SK-N-SH (cell line): Measurements from ENCODE around the gene DPAGT1. TPM values are rescaled to one million over a fixed set of nuclear protein-coding genes. Genes with fewer than 3 reads are reported as not detected.
A peak's percentile ranks its signal among the peaks of the same experiment; 100 is the strongest.

ENCODE experiments used
- CTCF ChIA-PET: fragments of 300-600, 350-600 bp; formaldehyde crosslinking; extraction: SDS; loops from one replicate; lab custom pipeline; 2021; lab: Yijun Ruan, JAX
- POLR2A ChIA-PET: fragments of 350-600 bp; sonication (Branson Sonifier 250); formaldehyde crosslinking; extraction: SDS; loops from one replicate; lab custom pipeline; 2020; ENCODE audit warnings: antibody characterized with exemption, inconsistent platforms; lab: Yijun Ruan, JAX
- DNase-seq: peaks from one replicate; pipeline ENCODE4 v3.0.0; 2012
- H2AFZ ChIP-seq: fragments of 200-600 bp; sonication (generic); 2 replicates; pipeline ENCODE4 v1.8.1; 2016; ENCODE audit warnings: antibody characterized with exemption, mild to moderate bottlenecking, low read depth
- H3F3A ChIP-seq: fragments of 200-600 bp; sonication (generic); replicated peaks from 2 replicates; pipeline ENCODE3; 2016; ENCODE audit warnings: antibody characterized with exemption, mild to moderate bottlenecking; ENCODE audit not compliant: insufficient read depth
- H3K27ac ChIP-seq, 2 experiments: fragments of 200-500 bp in 1 of 2; fragments of 200-600 bp in 1 of 2; sonication (Bioruptor generic) in 1 of 2; sonication (generic), shearing (Covaris generic) in 1 of 2; 2 replicates each; pipeline versions ENCODE4 v1.5.1 to v1.6.1; 2014 to 2016; ENCODE audit warnings: low read depth in 2 of 2, inconsistent platforms in 1 of 2, low read length in 1 of 2, mild to moderate bottlenecking in 1 of 2, mixed read lengths in 1 of 2
- H3K27me3 ChIP-seq: fragments of 200-600 bp; sonication (generic), shearing (Covaris generic); 2 replicates; pipeline ENCODE4 v1.6.1; 2016; ENCODE audit warnings: mixed run types; ENCODE audit not compliant: insufficient read depth
- H3K36me3 ChIP-seq, 2 experiments: fragments of 200-500 bp in 1 of 2; fragments of 200-600 bp in 1 of 2; sonication (Bioruptor generic) in 1 of 2; sonication (generic) in 1 of 2; replicated peaks in 1 of 2; 2 replicates each; pipeline versions ENCODE3 to v1.5.1; 2014 to 2016; ENCODE audit warnings: low read length in 1 of 2, mild to moderate bottlenecking in 1 of 2; ENCODE audit not compliant: insufficient read depth in 2 of 2, control insufficient read depth in 1 of 2
- H3K4me1 ChIP-seq, 2 experiments: fragments of 200-500 bp in 1 of 2; fragments of 200-600 bp in 1 of 2; sonication (Bioruptor generic) in 1 of 2; sonication (generic), shearing (Covaris generic) in 1 of 2; 2 replicates each; pipeline versions ENCODE4 v1.5.1 to v1.6.1; 2014 to 2016; ENCODE audit warnings: low read depth in 1 of 2, low read length in 1 of 2, mixed run types in 1 of 2; ENCODE audit not compliant: insufficient read depth in 2 of 2, control insufficient read depth in 1 of 2
- H3K4me2 ChIP-seq: fragments of 200-600 bp; sonication (generic), shearing (Covaris generic); 2 replicates; pipeline ENCODE4 v1.6.1; 2017; ENCODE audit warnings: mixed run types
- H3K4me3 ChIP-seq, 2 experiments: fragments of 200-500 bp in 1 of 2; fragments of 200-600 bp in 1 of 2; sonication (Bioruptor generic) in 1 of 2; sonication (generic), shearing (Covaris generic) in 1 of 2; 2 replicates each; pipeline versions ENCODE4 v1.5.1 to v1.8.1; 2014 to 2016; ENCODE audit warnings: low read depth in 2 of 2, inconsistent platforms in 1 of 2, low read length in 1 of 2, mild to moderate bottlenecking in 1 of 2, mixed read lengths in 1 of 2, moderate library complexity in 1 of 2
- H3K79me2 ChIP-seq: fragments of 200-600 bp; sonication (generic); 2 replicates; pipeline ENCODE4 v1.8.1; 2017; ENCODE audit warnings: mild to moderate bottlenecking; ENCODE audit not compliant: insufficient read depth
- H3K9ac ChIP-seq: fragments of 200-600 bp; sonication (generic); 2 replicates; pipeline ENCODE4 v1.6.1; 2017; ENCODE audit warnings: mixed run types
- H3K9me2 ChIP-seq: fragments of 200-600 bp; sonication (generic); 2 replicates; pipeline ENCODE4 v1.6.1; 2017; ENCODE audit warnings: mixed run types
- H3K9me3 ChIP-seq: fragments of 200-600 bp; sonication (generic); 2 replicates; pipeline ENCODE4 v1.6.1; 2017; ENCODE audit warnings: mixed run types, mild to moderate bottlenecking, moderate library complexity
- H4K20me1 ChIP-seq: fragments of 200-600 bp; sonication (generic); 2 replicates; pipeline ENCODE4 v1.6.1; 2017; ENCODE audit warnings: mild to moderate bottlenecking, mixed run types; ENCODE audit not compliant: insufficient read depth
- CTCF ChIP-seq: fragments of 200-600 bp; sonication (generic); IDR thresholded peaks from 2 replicates; pipeline ENCODE4 v1.6.1; 2017; ENCODE audit warnings: antibody characterized with exemption, mild to moderate bottlenecking, moderate library complexity
- FOXJ3 ChIP-seq: sonication (generic); formaldehyde crosslinking; IDR thresholded peaks from 2 replicates; pipeline ENCODE4 v1.5.1; 2020; ENCODE audit warnings: mild to moderate bottlenecking, missing genetic modification reagents
- IRF3 ChIP-seq: fragments of 150-350 bp; IDR thresholded peaks from 2 replicates; pipeline ENCODE4 v1.6.1; 2016; ENCODE audit warnings: mild to moderate bottlenecking, low read depth, low read length
- JUND ChIP-seq: IDR thresholded peaks from 2 replicates; pipeline ENCODE4 v1.4.0; 2012
- MXI1 ChIP-seq: IDR thresholded peaks from 2 replicates; pipeline ENCODE4 v1.6.1; 2012; ENCODE audit warnings: mild to moderate bottlenecking, low read depth, low read length, improper control_type of control experiment
- NRF1 ChIP-seq: IDR thresholded peaks from 2 replicates; pipeline ENCODE4 v1.6.1; 2012; ENCODE audit warnings: low read depth, mild to moderate bottlenecking, low read length
- PBX3 ChIP-seq: IDR thresholded peaks from 2 replicates; pipeline ENCODE4; 2012
- POLR2AphosphoS5 ChIP-seq: IDR thresholded peaks from 2 replicates; pipeline ENCODE4 v1.6.1; 2012; ENCODE audit warnings: low read depth, low read length
- RAD21 ChIP-seq: IDR thresholded peaks from 2 replicates; pipeline ENCODE4 v1.6.1; 2012; ENCODE audit warnings: mild to moderate bottlenecking, low read length
- RXRA ChIP-seq: IDR thresholded peaks from 2 replicates; pipeline ENCODE4 v1.4.0; 2012; ENCODE audit warnings: low read depth, mild to moderate bottlenecking, borderline replicate concordance
- TAF1 ChIP-seq: IDR thresholded peaks from 2 replicates; pipeline ENCODE4 v1.6.1; 2012; ENCODE audit warnings: low read depth, mild to moderate bottlenecking, low read length, moderate library complexity, borderline replicate concordance
- TCF12 ChIP-seq: IDR thresholded peaks from 2 replicates; pipeline ENCODE4 v1.4.0; 2012
- WGBS: methylation state at CpG from one replicate; pipeline ENCODE4 v1.1.6; 2017; ENCODE audit warnings: low lambda C conversion rate; 5-methylcytosine and 5-hydroxymethylcytosine counted together
- polyA plus RNA-seq, 3 experiments: library from polyadenylated mRNA; depleted of rRNA; stranded (reverse); fragments of >200 nt; gene quantifications; 2 replicates each; pipeline ENCODE4 v1.2.3, GENCODE V29; 2012

DPAGT1 gene
- polyA plus RNA-seq, 1 of the 3 experiments (the other 2 are of a cell fraction), result 99.5 TPM

- Histone ChIP-seq H3K4me1 (peaks cover 12 to 21% of the 10 kb centered on the region in 2 experiments; a peak in 2 of 4 replicates), H3K9me3 (no peaks in the 10 kb centered on the region), H3K9ac (peak overlapping the region; percentile 91), H3K4me3 (peak overlapping the region; percentile 82 to 90), H3K4me2 (peak overlapping the region; percentile 94), H4K20me1 (no peaks in the 10 kb centered on the region), H3K27me3 (no peaks in the 10 kb centered on the region), H3F3A (peaks cover 11% of the 10 kb centered on the region), H3K9me2 (no peaks in the 10 kb centered on the region), H3K27ac (peak overlapping the region; percentile 77 to 84; a peak in 2 of 4 replicates), H2AFZ (no peak overlapping the region), H3K79me2 (peaks cover 33% of the 10 kb centered on the region)
- peak; percentile 64 for DNase-seq
- POLR2A ChIA-PET, result interaction anchor here (0.7 to 3.8 kb wide), 10 partner anchors 10 to 56 kb away, joined by 3 to 21 read pairs (median 8); partner anchors contain the start of genes DPAGT1, HMBS, RPS25 and TRAPPC4
- CTCF ChIA-PET, result interaction anchor here (0.9 to 2.1 kb wide), 14 partner anchors 8 to 284 kb away, joined by 3 to 8 read pairs (median 4); partner anchors contain the start of genes SLC37A4 and VPS11
- TF ChIP-seq CTCF (peak; percentile 46), RAD21 (peak; percentile 48), MXI1 (peak; percentile 50; the same call in 1 of the 2 replicates), RXRA (no peak)
- TF ChIP-seq, all 33 proteins: peak for 3
- peaks cover 32 to 44% of the 10 kb centered on the region in 2 experiments for H3K36me3 ChIP-seq
- 41% methylated on average over 6 of the region's 6 CpGs for WGBS
Measured at GRCh38 chr11:119055901-119056300, 45.8 kb downstream of the DPAGT1 start.

- peaks cover 33% of the 10 kb centered on the region for H3K79me2 ChIP-seq
- TF ChIP-seq TCF12 (no peak), NRF1 (no peak), JUND (no peak)
- TF ChIP-seq, all 33 proteins: peak for 0
- POLR2A ChIA-PET, result interaction anchor here (0.6 to 3.8 kb wide), 3 partner anchors 8 to 31 kb away, joined by 3 to 21 read pairs (median 12); partner anchors contain the start of genes HMBS and VPS11
- peaks cover 37 to 53% of the 10 kb centered on the region in 2 experiments for H3K36me3 ChIP-seq
- DNase-seq, result no peak
- no peak overlapping the region for H3K4me2 ChIP-seq
- peaks cover 12 to 21% of the 10 kb centered on the region in 2 experiments; a peak in 2 of 4 replicates for H3K4me1 ChIP-seq
- H3K9ac ChIP-seq, result no peak overlapping the region
- H3K4me3 ChIP-seq, result no peak overlapping the region
- no peaks in the 10 kb centered on the region for H4K20me1 ChIP-seq
- H3K9me3 ChIP-seq, result no peaks in the 10 kb centered on the region
- CTCF ChIA-PET, result interaction anchor here (0.5 to 2.1 kb wide), 3 partner anchors 9 to 286 kb away, joined by 3 to 8 read pairs (median 4); no protein-coding TSS in a partner anchor
- WGBS, result 100% methylated on average over 2 of the region's 10 CpGs
- no peaks in the 10 kb centered on the region for H3K27me3 ChIP-seq
- H3K27ac ChIP-seq, result no peak overlapping the region
- H2AFZ ChIP-seq, result no peak overlapping the region
- H3K9me2 ChIP-seq, result no peaks in the 10 kb centered on the region
- H3F3A ChIP-seq, result peaks cover 8% of the 10 kb centered on the region
Measured at GRCh38 chr11:119054418-119054817, 47.2 kb downstream of the DPAGT1 start.

- Histone ChIP-seq H3K4me1 (peaks cover 8 to 14% of the 10 kb centered on the region in 2 experiments; a peak in 1 of 4 replicates), H3K27ac (no peak overlapping the region), H3K4me3 (no peak overlapping the region), H3K9me2 (no peaks in the 10 kb centered on the region), H3K9me3 (no peaks in the 10 kb centered on the region), H3K36me3 (peaks cover 39 to 75% of the 10 kb centered on the region in 2 experiments), H3K4me2 (no peak overlapping the region), H3F3A (no peaks in the 10 kb centered on the region), H4K20me1 (no peaks in the 10 kb centered on the region), H3K9ac (no peak overlapping the region), H2AFZ (no peak overlapping the region), H3K79me2 (peaks cover 27% of the 10 kb centered on the region), H3K27me3 (no peaks in the 10 kb centered on the region)
- WGBS, result 97% methylated on average over 20 of the region's 23 CpGs
- CTCF ChIA-PET, result interaction anchor here (1.4 kb wide), 1 partner anchor 22 kb away, joined by 5 read pairs; no protein-coding TSS in a partner anchor
- POLR2A ChIA-PET, result interaction anchor here (1.2 kb wide), 1 partner anchor 10 kb away, joined by 4 read pairs; no protein-coding TSS in a partner anchor
- no peak for DNase-seq
- TF ChIP-seq PBX3 (no peak), TAF1 (no peak), FOXJ3 (no peak), NRF1 (no peak), POLR2AphosphoS5 (no peak), IRF3 (no peak)
- TF ChIP-seq, all 33 proteins: peak for 0
Measured at GRCh38 chr11:119052163-119052814, 49.4 kb downstream of the DPAGT1 start.
